Measurements from ENCODE around the gene PNPLA2. TPM values are rescaled to one million over a fixed set of nuclear protein-coding genes. Genes with fewer than 3 reads are reported as not detected.

PNPLA2 gene
- total RNA-seq, 1 experiment from 2014 or later = 93.6 TPM

GRCh38 chr11:847876-848275 is 29.2 kb downstream of the PNPLA2 start:
- ChIA-PET POLR2A (no interaction called here), CTCF (interaction anchor here (0.9 kb wide), 1 partner anchor 203 kb away, joined by 8 read pairs; no protein-coding TSS in a partner anchor)
- intact Hi-C loops (cut with micrococcal nuclease; ENCODE audit: unreplicated experiment) = loop anchor here (1.0 kb wide), 1 partner anchor 203 kb away; no protein-coding TSS in a partner anchor
- H3K36me3 Mint-ChIP-seq (ENCODE audit: insufficient read depth, unreplicated experiment) = peaks cover 40% of the 10 kb centered on the region
- no peaks in the 10 kb centered on the region for H3K36me3 ChIP-seq (ENCODE audit: control insufficient read depth, insufficient read depth, low read length)
- H3K9me3 Mint-ChIP-seq (ENCODE audit: unreplicated experiment) = no peaks in the 10 kb centered on the region
- no peak overlapping the region for H3K27ac Mint-ChIP-seq (ENCODE audit: unreplicated experiment)
- H3K4me3 Mint-ChIP-seq (ENCODE audit: unreplicated experiment) = peak overlapping the region; percentile 77
- H3K4me1 ChIP-seq = peaks cover 43% of the 10 kb centered on the region
- H3K4me1 Mint-ChIP-seq (ENCODE audit: low read depth, unreplicated experiment) = no peaks in the 10 kb centered on the region
- H3K27me3 Mint-ChIP-seq (ENCODE audit: insufficient read depth, unreplicated experiment) = no peaks in the 10 kb centered on the region
- no peaks in the 10 kb centered on the region for H3K27me3 ChIP-seq (replicated peaks; ENCODE audit: control insufficient read depth, insufficient read depth, low read length)
- no peak for TF ChIP-seq CTCF (IDR thresholded peaks at IDR 0.05; ENCODE audit: insufficient read depth in 1 of 2, low read depth in 1 of 2, low read length in 1 of 2, severe bottlenecking in 1 of 2, unreplicated experiment in 1 of 2)
- no TSS peak for BruUV-seq (replicated peaks)
- no peak overlapping the region for H3K4me3 ChIP-seq (ENCODE audit: low read depth, low read length)
- no peak for DNase-seq
- H3K9me3 ChIP-seq = no peaks in the 10 kb centered on the region

GRCh38 chr11:848380-848931 is 29.7 kb downstream of the PNPLA2 start:
- no peaks in the 10 kb centered on the region for H3K9me3 ChIP-seq
- peak; percentile 84 to 89 for TF ChIP-seq CTCF (IDR thresholded peaks at IDR 0.05; ENCODE audit: insufficient read depth in 1 of 2, low read depth in 1 of 2, low read length in 1 of 2, severe bottlenecking in 1 of 2, unreplicated experiment in 1 of 2)
- H3K4me1 ChIP-seq = peaks cover 43% of the 10 kb centered on the region
- DNase-seq = peak in 1 of 2 experiments; percentile 75
- CTCF ChIA-PET = interaction anchor here (0.6 to 1.3 kb wide), 5 partner anchors 8 to 104 kb away, joined by 3 to 6 read pairs (median 3); no protein-coding TSS in a partner anchor
- no peaks in the 10 kb centered on the region for H3K36me3 ChIP-seq (ENCODE audit: control insufficient read depth, insufficient read depth, low read length)
- POLR2A ChIA-PET = interaction anchor here (0.5 kb wide), 1 partner anchor 29 kb away, joined by 3 read pairs; no protein-coding TSS in a partner anchor
- no peaks in the 10 kb centered on the region for H3K27me3 Mint-ChIP-seq (ENCODE audit: insufficient read depth, unreplicated experiment)
- peaks cover 44% of the 10 kb centered on the region for H3K36me3 Mint-ChIP-seq (ENCODE audit: insufficient read depth, unreplicated experiment)
- H3K4me3 Mint-ChIP-seq (ENCODE audit: unreplicated experiment) = peak overlapping the region; percentile 77
- intact Hi-C loops (cut with micrococcal nuclease; ENCODE audit: unreplicated experiment) = loop anchor here (1.0 kb wide), 1 partner anchor 203 kb away; no protein-coding TSS in a partner anchor
- no peaks in the 10 kb centered on the region for H3K9me3 Mint-ChIP-seq (ENCODE audit: unreplicated experiment)
- H3K27ac Mint-ChIP-seq (ENCODE audit: unreplicated experiment) = no peak overlapping the region
- no TSS peak for BruUV-seq (replicated peaks)
- no peaks in the 10 kb centered on the region for H3K27me3 ChIP-seq (replicated peaks; ENCODE audit: control insufficient read depth, insufficient read depth, low read length)
- H3K4me1 Mint-ChIP-seq (ENCODE audit: low read depth, unreplicated experiment) = no peaks in the 10 kb centered on the region
- peak overlapping the region; percentile 46 for H3K4me3 ChIP-seq (ENCODE audit: low read depth, low read length)

- CTCF ChIA-PET = interaction anchor here (0.6 to 1.3 kb wide), 6 partner anchors 8 to 155 kb away, joined by 3 to 6 read pairs (median 4); no protein-coding TSS in a partner anchor
- no peaks in the 10 kb centered on the region for H3K9me3 Mint-ChIP-seq (ENCODE audit: unreplicated experiment)
- H3K36me3 Mint-ChIP-seq (ENCODE audit: insufficient read depth, unreplicated experiment) = peaks cover 52% of the 10 kb centered on the region
- Histone ChIP-seq H3K36me3 (ENCODE audit: control insufficient read depth, insufficient read depth, low read length) (no peaks in the 10 kb centered on the region), H3K4me1 (peaks cover 37% of the 10 kb centered on the region), H3K27me3 (replicated peaks; ENCODE audit: control insufficient read depth, insufficient read depth, low read length) (no peaks in the 10 kb centered on the region), H3K4me3 (ENCODE audit: low read depth, low read length) (peak overlapping the region; percentile 56), H3K9me3 (no peaks in the 10 kb centered on the region)
- H3K4me3 Mint-ChIP-seq (ENCODE audit: unreplicated experiment) = peak overlapping the region; percentile 77
- intact Hi-C loops (cut with micrococcal nuclease; ENCODE audit: unreplicated experiment) = no loop called here
- peak; percentile 79 to 88 for DNase-seq
- POLR2A ChIA-PET = interaction anchor here (0.5 kb wide), 1 partner anchor 20 kb away, joined by 3 read pairs; no protein-coding TSS in a partner anchor
- no TSS peak for BruUV-seq (replicated peaks)
- H3K27ac Mint-ChIP-seq (ENCODE audit: unreplicated experiment) = no peak overlapping the region
- no peak for TF ChIP-seq CTCF (IDR thresholded peaks at IDR 0.05; ENCODE audit: insufficient read depth in 1 of 2, low read depth in 1 of 2, low read length in 1 of 2, severe bottlenecking in 1 of 2, unreplicated experiment in 1 of 2)
- H3K27me3 Mint-ChIP-seq (ENCODE audit: insufficient read depth, unreplicated experiment) = no peaks in the 10 kb centered on the region
- H3K4me1 Mint-ChIP-seq (ENCODE audit: low read depth, unreplicated experiment) = no peaks in the 10 kb centered on the region
Observed at GRCh38 chr11:849104-849824, 30.6 kb downstream of the PNPLA2 start.
